ENCODE results near the gene CYP4A22.
"Not testable (repeated sequence)": the region's sequence is repeated elsewhere in the genome, so short reads cannot be mapped to it uniquely, and the experiment has no call there.

The CYP4A22 gene

GRCh38 chr1:47191940-47192457 is 54.8 kb downstream of the CYP4A22 start:
- no peak for DNase-seq (ENCODE audit: low read depth)
- no peak for TF ChIP-seq CTCF (IDR thresholded peaks at IDR 0.05; ENCODE audit: low read depth, low read length, missing control alignments)
- H3K4me3 ChIP-seq (ENCODE audit: low read depth, low read length), result no peak overlapping the region
- in situ Hi-C loops (cut with HindIII; ENCODE audit: low sequenced_read_pairs), result no loop called here

DNA sequence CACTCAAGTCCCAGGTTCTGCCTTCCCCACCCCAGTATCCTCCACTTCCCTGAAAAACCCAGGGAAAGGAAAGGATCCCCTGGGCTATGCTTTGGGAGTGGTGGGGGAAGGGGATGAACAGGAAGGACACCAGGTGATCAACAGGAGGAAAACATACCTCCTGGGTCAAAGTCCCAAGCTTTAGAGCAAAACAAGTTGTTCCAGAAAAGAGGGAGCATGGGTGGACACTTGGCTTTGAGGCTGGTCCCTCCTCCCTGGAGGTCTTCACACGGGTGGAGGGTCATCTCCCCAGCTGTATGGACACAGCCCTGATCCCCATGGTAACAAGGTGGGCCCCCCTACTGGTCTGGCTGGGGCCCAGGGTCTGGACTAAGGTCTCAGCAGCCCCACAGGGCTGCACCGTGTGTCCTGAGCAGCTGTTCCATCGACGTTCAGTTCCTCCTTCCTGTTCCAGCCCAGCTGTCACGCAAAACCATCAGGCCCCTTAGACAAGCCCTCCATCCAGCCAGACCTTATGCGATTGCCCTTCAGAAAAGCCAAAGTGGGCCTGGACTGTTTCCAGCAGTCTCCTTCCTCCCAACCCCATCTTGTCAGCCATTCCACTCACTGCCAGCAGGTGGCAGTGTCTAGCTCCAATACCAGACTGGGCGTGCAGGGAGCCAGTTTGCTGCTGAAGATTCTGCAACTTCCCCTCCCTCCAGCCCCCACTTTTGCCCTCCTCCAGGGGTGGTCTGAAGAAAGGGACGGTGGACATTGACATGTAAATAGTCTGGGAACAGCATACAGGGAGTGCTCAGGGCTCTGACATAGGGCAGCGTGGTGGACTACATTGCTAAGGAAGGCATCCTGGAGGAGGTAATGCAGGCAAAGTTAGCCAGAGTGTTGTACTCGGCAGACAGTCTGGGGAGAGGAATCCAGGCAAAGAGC is 55.5 kb downstream of the CYP4A22 start:
- peak; percentile 29 for DNase-seq (ENCODE audit: low read depth)
- in situ Hi-C loops (cut with HindIII; ENCODE audit: low sequenced_read_pairs), result no loop called here
- no peak overlapping the region for H3K4me3 ChIP-seq (ENCODE audit: low read depth, low read length)
- TF ChIP-seq CTCF (IDR thresholded peaks at IDR 0.05; ENCODE audit: low read depth, low read length, missing control alignments), result peak; percentile 99

DNA sequence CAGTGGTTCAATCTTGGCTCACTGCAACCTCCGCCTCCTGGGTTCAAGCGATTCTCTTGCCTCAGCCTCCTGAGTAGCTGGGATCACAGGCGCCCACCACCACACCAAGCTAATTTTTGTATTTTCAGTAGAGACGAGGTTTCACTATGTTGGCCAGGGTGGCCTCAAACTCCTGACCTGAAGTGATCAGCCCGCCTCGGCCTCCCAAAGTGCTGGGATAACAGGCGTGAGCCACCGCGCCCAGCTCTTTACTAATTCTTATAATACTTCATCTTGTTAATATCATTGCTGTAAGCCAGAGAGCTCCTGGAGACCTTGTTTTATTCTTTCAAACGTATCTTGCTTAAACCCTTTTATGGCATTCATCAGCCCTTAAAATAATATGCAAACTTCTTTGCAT is 56.3 kb downstream of the CYP4A22 start:
- H3K4me3 ChIP-seq (ENCODE audit: low read depth, low read length); DNase-seq (ENCODE audit: low read depth); in situ Hi-C loops (cut with HindIII; ENCODE audit: low sequenced_read_pairs): not testable (repeated sequence)

DNA sequence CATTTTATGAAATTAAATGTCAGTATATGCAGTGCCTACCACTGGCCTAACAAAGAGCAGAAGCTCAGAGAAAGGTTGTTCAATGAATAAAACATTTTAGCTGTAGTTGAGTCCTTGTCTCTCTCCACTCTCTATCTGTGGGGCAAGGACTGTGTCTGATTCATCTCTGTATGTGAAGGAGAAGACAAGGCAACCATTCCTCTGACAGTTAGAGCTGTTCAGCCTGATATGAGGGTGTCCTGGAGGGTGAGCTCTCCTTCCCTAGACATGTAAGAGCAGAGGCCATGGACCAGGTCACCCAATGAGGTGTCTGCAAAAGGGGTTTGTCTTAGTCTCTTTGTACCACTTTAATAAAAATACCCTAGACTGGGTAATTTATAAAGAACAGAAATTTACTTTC is 57.1 kb downstream of the CYP4A22 start:
- no peak for TF ChIP-seq CTCF (IDR thresholded peaks at IDR 0.05; ENCODE audit: low read depth, low read length, missing control alignments)
- no peak overlapping the region for H3K4me3 ChIP-seq (ENCODE audit: low read depth, low read length)
- in situ Hi-C loops (cut with HindIII; ENCODE audit: low sequenced_read_pairs), result no loop called here
- no peak for DNase-seq (ENCODE audit: low read depth)

DNA sequence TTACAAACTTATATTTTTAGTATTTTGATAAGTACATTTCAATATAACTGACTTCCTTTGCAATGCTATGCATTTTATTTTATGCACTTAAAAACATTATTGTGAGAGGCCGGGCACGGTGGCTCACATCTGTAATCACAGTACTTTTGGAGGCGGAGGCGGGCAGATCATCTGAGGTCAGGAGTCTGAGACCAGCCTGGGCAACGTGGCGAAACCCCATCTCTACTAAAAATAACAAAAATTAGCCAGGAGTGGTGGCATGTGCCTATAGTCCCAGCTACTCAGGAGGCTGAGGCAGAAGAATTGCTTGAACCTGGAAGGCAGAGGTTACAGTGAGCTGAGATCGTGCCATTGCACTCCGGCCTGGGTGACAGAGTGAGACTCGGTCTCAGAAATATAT is 58.7 kb downstream of the CYP4A22 start:
- in situ Hi-C loops (cut with HindIII; ENCODE audit: low sequenced_read_pairs); H3K4me3 ChIP-seq (ENCODE audit: low read depth, low read length); DNase-seq (ENCODE audit: low read depth): not testable (repeated sequence)

DNA sequence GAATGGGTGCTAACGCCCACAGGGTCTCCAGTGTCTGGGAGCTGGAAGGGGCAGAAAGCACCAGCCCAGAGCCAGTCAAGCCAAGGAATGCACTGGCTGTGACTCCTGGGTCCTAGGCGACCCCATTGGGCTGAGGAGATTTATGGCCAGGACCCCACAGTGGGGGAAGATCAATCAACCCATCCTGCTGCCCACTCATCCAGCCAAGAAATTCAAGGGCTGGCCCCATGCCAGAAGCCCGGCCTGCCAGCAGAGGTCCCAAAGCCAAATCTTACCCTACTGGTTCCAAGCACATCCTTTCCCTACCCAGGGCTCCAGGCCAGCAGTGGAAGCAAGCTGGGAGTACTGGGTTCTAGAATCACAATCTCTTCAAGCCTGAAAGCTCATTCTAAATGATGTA is 59.4 kb downstream of the CYP4A22 start:
- no peak overlapping the region for H3K4me3 ChIP-seq (ENCODE audit: low read depth, low read length)
- in situ Hi-C loops (cut with HindIII; ENCODE audit: low sequenced_read_pairs), result no loop called here
- no peak for TF ChIP-seq CTCF (IDR thresholded peaks at IDR 0.05; ENCODE audit: low read depth, low read length, missing control alignments)
- DNase-seq (ENCODE audit: low read depth), result no peak

GRCh38 chr1:47198214-47198613 is 61.0 kb downstream of the CYP4A22 start:
- in situ Hi-C loops (cut with HindIII; ENCODE audit: low sequenced_read_pairs), result no loop called here
- DNase-seq (ENCODE audit: low read depth), result no peak
- H3K4me3 ChIP-seq (ENCODE audit: low read depth, low read length), result no peak overlapping the region
- no peak for TF ChIP-seq CTCF (IDR thresholded peaks at IDR 0.05; ENCODE audit: low read depth, low read length, missing control alignments)

Measured in astrocyte of the cerebellum (primary cell).